Tibial nerve (tissue), 3 donors: ENCODE data around the gene KIZ.

Source experiments
- POLR2A ChIP-seq, 2 donors: fragments of 450-650 bp; IDR thresholded peaks; one replicate each; pipeline ENCODE4 v1.6.1; 2017; ENCODE audit warnings: antibody characterized with exemption in 2 of 2, mild to moderate bottlenecking in 2 of 2, moderate library complexity in 2 of 2
- TF ChIP-seq, protein P1 (sequence below), 5 experiments: fragments of 200-600 bp in 3 of 5; fragments of 450-650 bp in 2 of 5; sonication (generic) in 3 of 5; IDR thresholded peaks; one replicate each; pipeline ENCODE4 v1.5.1; 2016 to 2019; ENCODE audit warnings: antibody characterized with exemption in 5 of 5, mild to moderate bottlenecking in 3 of 5, moderate library complexity in 2 of 5

DNA sequence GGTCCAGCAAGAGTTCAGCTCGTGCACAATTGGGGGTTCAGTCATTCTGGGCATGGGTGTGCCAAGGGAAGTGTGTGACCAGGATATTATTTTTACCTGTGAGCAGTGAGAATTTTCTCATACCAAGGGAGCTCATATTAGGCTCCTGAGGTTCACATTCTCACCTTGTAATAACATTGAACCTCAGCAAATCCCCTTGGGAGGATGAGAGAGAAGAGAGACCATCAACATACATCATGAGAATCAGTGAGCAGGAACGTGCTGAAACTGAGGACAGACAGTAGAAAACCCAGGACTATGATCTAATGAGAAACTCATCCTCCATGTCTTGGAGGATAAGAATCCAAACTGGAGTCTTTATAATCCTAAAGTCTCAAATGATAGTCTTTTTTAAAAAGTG is 143.9 kb downstream of the KIZ start:
- TF ChIP-seq, protein P1, sequence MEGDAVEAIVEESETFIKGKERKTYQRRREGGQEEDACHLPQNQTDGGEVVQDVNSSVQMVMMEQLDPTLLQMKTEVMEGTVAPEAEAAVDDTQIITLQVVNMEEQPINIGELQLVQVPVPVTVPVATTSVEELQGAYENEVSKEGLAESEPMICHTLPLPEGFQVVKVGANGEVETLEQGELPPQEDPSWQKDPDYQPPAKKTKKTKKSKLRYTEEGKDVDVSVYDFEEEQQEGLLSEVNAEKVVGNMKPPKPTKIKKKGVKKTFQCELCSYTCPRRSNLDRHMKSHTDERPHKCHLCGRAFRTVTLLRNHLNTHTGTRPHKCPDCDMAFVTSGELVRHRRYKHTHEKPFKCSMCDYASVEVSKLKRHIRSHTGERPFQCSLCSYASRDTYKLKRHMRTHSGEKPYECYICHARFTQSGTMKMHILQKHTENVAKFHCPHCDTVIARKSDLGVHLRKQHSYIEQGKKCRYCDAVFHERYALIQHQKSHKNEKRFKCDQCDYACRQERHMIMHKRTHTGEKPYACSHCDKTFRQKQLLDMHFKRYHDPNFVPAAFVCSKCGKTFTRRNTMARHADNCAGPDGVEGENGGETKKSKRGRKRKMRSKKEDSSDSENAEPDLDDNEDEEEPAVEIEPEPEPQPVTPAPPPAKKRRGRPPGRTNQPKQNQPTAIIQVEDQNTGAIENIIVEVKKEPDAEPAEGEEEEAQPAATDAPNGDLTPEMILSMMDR (IDR thresholded peaks at IDR 0.05), result no peak
- no peak for TF ChIP-seq POLR2A (IDR thresholded peaks at IDR 0.05)
